Psoas muscle (tissue), 8 donors: ENCODE data around the gene DZIP1. TPM values are rescaled to one million over a fixed set of nuclear protein-coding genes. Genes with fewer than 3 reads are reported as not detected.
"Not testable (repeated sequence)": the region's sequence is repeated elsewhere in the genome, so short reads cannot be mapped to it uniquely, and the experiment has no call there.

Experiments
- ATAC-seq, 4 donors: fragments of 200-7000 bp; cut with Tn5 transposase; one replicate each; pipeline ENCODE4 v1.9.1; 2020; ENCODE audit warnings: moderate library complexity in 3 of 4, mild to moderate bottlenecking in 2 of 4
- DNase-seq, 2 donors: peaks; one replicate each; pipeline ENCODE4 v3.0.0-alpha.2; 2020
- H3K27ac ChIP-seq: fragments of 200-600 bp; one replicate; pipeline ENCODE4 v1.8.0; 2022
- H3K27me3 ChIP-seq, 3 donors: fragments of 200-600 bp in 1 of 3; one replicate each; pipeline versions ENCODE4 v1.6.1 to v1.8.0; 2013 to 2022; ENCODE audit warnings: low read length in 2 of 3, mild to moderate bottlenecking in 2 of 3, moderate library complexity in 1 of 3; ENCODE audit not compliant: insufficient read depth in 3 of 3
- H3K36me3 ChIP-seq, 2 donors: fragments of 200-600 bp in 1 of 2; one replicate each; pipeline versions ENCODE4 v1.6.1 to v1.8.0; 2013 to 2022; ENCODE audit warnings: low read depth in 1 of 2, mild to moderate bottlenecking in 1 of 2, moderate library complexity in 1 of 2; ENCODE audit not compliant: insufficient read depth in 1 of 2
- H3K4me1 ChIP-seq: fragments of 200-600 bp; one replicate; pipeline ENCODE4 v1.8.0; 2022
- H3K4me3 ChIP-seq: fragments of 200-600 bp; one replicate; pipeline ENCODE4 v1.8.0; 2022; ENCODE audit warnings: mild to moderate bottlenecking
- H3K9me3 ChIP-seq: fragments of 200-600 bp; one replicate; pipeline ENCODE4 v1.8.0; 2022
- WGBS, 3 donors: extraction: QIAGEN DNeasy Blood & Tissue Kit; methylation state at CpG; one replicate each; pipeline versions ENCODE4 v1.1.6 to v1.1.7; 2013; 5-methylcytosine and 5-hydroxymethylcytosine counted together
- intact Hi-C, 2 donors: fragments of 100-400 bp; cut with DNase I; formaldehyde crosslinking; loops; one replicate each; pipeline versions ENCODE4 v1.11.0 to v1.14.2; 2022
- polyA plus RNA-seq, 3 donors: library from polyadenylated mRNA; stranded (reverse); fragments of 200-250 nt; gene quantifications; one replicate each; pipeline ENCODE4 v1.2.3, GENCODE V29; 2013
- total RNA-seq, 4 donors: library from RNA; stranded (reverse); fragmentation: NEBNext Ultra II Directional in 2 of 4; extraction: Animal tissue kit (Norgen Biotek cat#: 25700) in 2 of 4; gene quantifications; one replicate each; pipeline versions ENCODE4 v1.2.1 to v1.2.4, GENCODE V29; 2021 to 2023
- TF ChIP-seq, protein P1 (sequence below): fragments of 200-600 bp; IDR thresholded peaks from one replicate; pipeline ENCODE4 v1.8.0; 2022; ENCODE audit warnings: antibody characterized with exemption
- donor health status: healthy with polysubstance abuse.
- donor health status: DM: no; HTN: no; CAD: no; lungs with moderate emphysema.
- donor health status: Bipolar disorder and iron deficiency.
- donor health status: healthy.
- donor health status: DM: yes; HTN: yes; CAD: no.
- donor health status: DM: no; HTN: no; CAD: no.
- donor health status: DM: no; HTN: no; CAD: no.
- donor health status: DM: yes; HTN: yes; CAD: no.

The DZIP1 gene
- total and polyA plus RNA-seq, 7 donors = 0.70 to 2.9 (median 1.8) TPM

DNA sequence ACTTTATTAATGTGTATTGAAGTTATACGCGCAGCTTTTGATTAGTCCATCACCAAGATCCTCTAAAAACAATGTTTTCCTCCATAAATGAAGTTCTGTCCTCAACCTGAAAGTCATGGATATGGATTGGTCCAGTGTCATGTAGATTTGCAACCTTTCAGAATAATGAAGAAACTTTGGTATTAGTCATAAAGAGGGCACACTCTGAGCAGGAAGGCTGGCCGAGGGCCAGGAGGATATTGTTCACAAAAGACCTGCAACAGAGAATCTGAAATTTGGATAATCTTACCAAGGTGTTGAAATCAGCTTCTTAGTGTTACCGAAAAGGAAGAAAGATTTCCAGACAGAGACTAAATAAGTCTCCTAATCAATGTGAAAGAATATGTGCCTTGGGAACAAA lies 71.3 kb downstream of the DZIP1 start:
- intact Hi-C loops = no loop called here
- TF ChIP-seq, protein P1, sequence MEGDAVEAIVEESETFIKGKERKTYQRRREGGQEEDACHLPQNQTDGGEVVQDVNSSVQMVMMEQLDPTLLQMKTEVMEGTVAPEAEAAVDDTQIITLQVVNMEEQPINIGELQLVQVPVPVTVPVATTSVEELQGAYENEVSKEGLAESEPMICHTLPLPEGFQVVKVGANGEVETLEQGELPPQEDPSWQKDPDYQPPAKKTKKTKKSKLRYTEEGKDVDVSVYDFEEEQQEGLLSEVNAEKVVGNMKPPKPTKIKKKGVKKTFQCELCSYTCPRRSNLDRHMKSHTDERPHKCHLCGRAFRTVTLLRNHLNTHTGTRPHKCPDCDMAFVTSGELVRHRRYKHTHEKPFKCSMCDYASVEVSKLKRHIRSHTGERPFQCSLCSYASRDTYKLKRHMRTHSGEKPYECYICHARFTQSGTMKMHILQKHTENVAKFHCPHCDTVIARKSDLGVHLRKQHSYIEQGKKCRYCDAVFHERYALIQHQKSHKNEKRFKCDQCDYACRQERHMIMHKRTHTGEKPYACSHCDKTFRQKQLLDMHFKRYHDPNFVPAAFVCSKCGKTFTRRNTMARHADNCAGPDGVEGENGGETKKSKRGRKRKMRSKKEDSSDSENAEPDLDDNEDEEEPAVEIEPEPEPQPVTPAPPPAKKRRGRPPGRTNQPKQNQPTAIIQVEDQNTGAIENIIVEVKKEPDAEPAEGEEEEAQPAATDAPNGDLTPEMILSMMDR = no peak
- no peak for ATAC-seq
- H3K4me3 ChIP-seq = no peak overlapping the region
- no peaks in the 10 kb centered on the region for H3K9me3 ChIP-seq
- no peaks in the 10 kb centered on the region for H3K27me3 ChIP-seq
- WGBS, 3 donors = 88 to 89% (median 89%) methylated on average over 4 of the region's 4 CpGs
- no peaks in the 10 kb centered on the region for H3K4me1 ChIP-seq
- no peak overlapping the region for H3K27ac ChIP-seq
- DNase-seq = no peak
- H3K36me3 ChIP-seq = no peaks in the 10 kb centered on the region

DNA sequence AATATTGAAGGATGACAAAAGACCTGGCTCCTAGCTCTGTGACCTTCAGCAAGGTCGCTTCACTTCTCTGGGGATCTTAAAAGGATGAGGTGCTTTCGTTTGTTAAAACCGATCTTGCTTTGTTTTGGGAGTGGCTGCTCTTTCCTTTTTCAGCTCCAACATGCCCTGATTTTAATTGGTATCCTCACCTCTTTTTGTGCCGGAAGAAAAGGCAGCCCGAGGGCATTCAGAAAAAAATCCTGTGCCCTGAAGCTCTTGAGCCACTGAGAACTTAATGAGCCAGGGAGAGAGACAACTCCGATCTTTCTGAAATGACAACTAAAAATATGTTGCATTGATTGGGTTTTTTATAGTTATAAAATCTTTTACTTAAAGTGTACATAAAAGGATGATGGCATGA lies 72.6 kb downstream of the DZIP1 start:
- intact Hi-C loops = no loop called here
- DNase-seq = no peak
- 56 to 69% (median 67%) methylated on average over 6 of the region's 6 CpGs for WGBS, 3 donors
- Histone ChIP-seq H3K9me3 (no peaks in the 10 kb centered on the region), H3K36me3 (no peaks in the 10 kb centered on the region), H3K27ac (no peak overlapping the region), H3K27me3 (no peaks in the 10 kb centered on the region), H3K4me1 (no peaks in the 10 kb centered on the region), H3K4me3 (no peak overlapping the region)
- no peak for ATAC-seq
- TF ChIP-seq, protein P1 = no peak

GRCh38 chr13:95570016-95570415 lies 74.5 kb downstream of the DZIP1 start:
- H3K36me3 ChIP-seq = no peaks in the 10 kb centered on the region
- no peaks in the 10 kb centered on the region for H3K4me1 ChIP-seq
- H3K27me3 ChIP-seq = no peaks in the 10 kb centered on the region
- intact Hi-C loops = no loop called here
- TF ChIP-seq, protein P1 = no peak
- no peak overlapping the region for H3K4me3 ChIP-seq
- ATAC-seq (no peak), DNase-seq (no peak)
- H3K9me3 ChIP-seq = no peaks in the 10 kb centered on the region
- no peak overlapping the region for H3K27ac ChIP-seq
- WGBS, 3 donors = 83 to 86% (median 85%) methylated on average over 5 of the region's 5 CpGs

- 46 to 73% (median 63%) methylated on average over 2 of the region's 2 CpGs for WGBS, 3 donors
- no peak for ATAC-seq
- H3K4me3 ChIP-seq = no peak overlapping the region
Measured at GRCh38 chr13:95568131-95568530, 76.4 kb downstream of the DZIP1 start.

DNA sequence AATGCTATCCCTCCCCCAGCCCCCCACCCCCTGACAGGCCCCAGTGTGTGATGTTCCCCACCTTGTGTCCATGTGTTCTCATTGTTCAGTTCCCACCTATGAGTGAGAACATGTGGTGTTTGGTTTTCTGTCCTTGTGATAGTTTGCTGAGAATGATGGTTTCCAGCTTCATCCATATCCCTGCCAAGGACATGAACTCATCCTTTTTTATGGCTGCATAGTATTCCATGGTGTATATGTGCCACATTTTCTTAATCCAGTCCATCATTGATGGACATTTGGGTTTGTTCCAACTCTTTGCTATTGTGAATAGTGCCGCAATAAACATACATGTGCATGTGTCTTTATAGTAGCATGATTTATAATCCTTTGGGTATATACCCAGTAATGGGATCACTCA lies 78.7 kb downstream of the DZIP1 start:
- H3K9me3 ChIP-seq, H3K27me3 ChIP-seq, ATAC-seq, H3K4me3 ChIP-seq, intact Hi-C loops, DNase-seq, H3K27ac ChIP-seq, H3K4me1 ChIP-seq, H3K36me3 ChIP-seq: not testable (repeated sequence)
- 96 to 97% (median 97%) methylated on average over 1 of the region's 1 CpG for WGBS, 3 donors

More at GRCh38 chr13:95568131-95568530, 76.4 kb downstream of the DZIP1 start:
- Histone ChIP-seq H3K9me3 (no peaks in the 10 kb centered on the region), H3K27me3 (no peaks in the 10 kb centered on the region), H3K27ac (no peak overlapping the region), H3K4me1 (no peaks in the 10 kb centered on the region), H3K36me3 (no peaks in the 10 kb centered on the region)
- intact Hi-C loops = no loop called here
- DNase-seq = no peak
- TF ChIP-seq, protein P1 = no peak
